Muscle of leg (tissue), 11 donors: Measurements from ENCODE around the gene CDH26. TPM values are rescaled to one million over a fixed set of nuclear protein-coding genes. Genes with fewer than 3 reads are reported as not detected.

Experiments used
- DNase-seq: peaks from one replicate; pipeline ENCODE4 v3.0.0; 2013
- H3K27ac ChIP-seq: one replicate; pipeline ENCODE4 v1.5.1; 2013; ENCODE audit warnings: mild to moderate bottlenecking, low read length, control low read depth
- H3K27me3 ChIP-seq: one replicate; pipeline ENCODE4 v1.6.1; 2013; ENCODE audit warnings: low read length; ENCODE audit not compliant: control insufficient read depth, insufficient read depth
- H3K36me3 ChIP-seq: one replicate; pipeline ENCODE4 v1.6.1; 2013; ENCODE audit warnings: low read length; ENCODE audit not compliant: control insufficient read depth, insufficient read depth
- H3K4me1 ChIP-seq: one replicate; pipeline ENCODE4 v1.6.1; 2013; ENCODE audit warnings: low read length; ENCODE audit not compliant: control insufficient read depth, insufficient read depth
- H3K4me3 ChIP-seq: one replicate; pipeline ENCODE4 v1.5.1; 2013; ENCODE audit warnings: low read length, control low read depth
- H3K9me3 ChIP-seq: replicated peaks from 2 replicates; pipeline ENCODE4 v1.6.1; 2013; ENCODE audit warnings: low read depth, low read length; ENCODE audit not compliant: control insufficient read depth
- WGBS: methylation state at CpG from one replicate; pipeline ENCODE4 v1.1.5; 2013; ENCODE audit warnings: missing lambda C conversion rate; ENCODE audit not compliant: insufficient coverage; 5-methylcytosine and 5-hydroxymethylcytosine counted together
- polyA plus RNA-seq, 8 donors: library from polyadenylated mRNA; unstranded; fragments of 120-200 nt; gene quantifications; one replicate each; pipeline versions ENCODE4 v1.2.1 to v1.2.3, GENCODE V29; 2013; ENCODE audit warnings: inconsistent platforms in 1 of 8, low replicate concordance in 1 of 8; ENCODE audit not compliant: insufficient read length in 8 of 8, insufficient read depth in 1 of 8
- total RNA-seq: library from RNA; stranded (reverse); fragments of 120-200 nt; gene quantifications from one replicate; pipeline ENCODE4 v1.2.4, GENCODE V29; 2013

CDH26 gene
- total and polyA plus RNA-seq, 9 donors, result 0.37 to 1.6 (median 0.56) TPM

- peaks cover 35% of the 10 kb centered on the region for H3K4me1 ChIP-seq
- no peaks in the 10 kb centered on the region for H3K9me3 ChIP-seq
- H3K36me3 ChIP-seq, result no peaks in the 10 kb centered on the region
- H3K27me3 ChIP-seq, result peaks cover 6% of the 10 kb centered on the region
- no peak overlapping the region for H3K27ac ChIP-seq
- H3K4me3 ChIP-seq, result no peak overlapping the region
- no peak for DNase-seq
- WGBS, result 67% methylated on average over 2 of the region's 3 CpGs
Measured at GRCh38 chr20:60051911-60052310, 93.7 kb downstream of the CDH26 start.

GRCh38 chr20:60052322-60052721 is 94.1 kb downstream of the CDH26 start:
- Histone ChIP-seq H3K27me3 (peaks cover 6% of the 10 kb centered on the region), H3K4me3 (no peak overlapping the region), H3K4me1 (peaks cover 35% of the 10 kb centered on the region), H3K27ac (no peak overlapping the region), H3K9me3 (no peaks in the 10 kb centered on the region), H3K36me3 (no peaks in the 10 kb centered on the region)
- no CpG with 5 or more reads among the region's 3 CpGs for WGBS
- no peak for DNase-seq

- DNase-seq, result no peak
- Histone ChIP-seq H3K27ac (no peak overlapping the region), H3K27me3 (peaks cover 6% of the 10 kb centered on the region), H3K4me3 (no peak overlapping the region), H3K4me1 (peaks cover 39% of the 10 kb centered on the region), H3K9me3 (no peaks in the 10 kb centered on the region), H3K36me3 (no peaks in the 10 kb centered on the region)
- WGBS, result 59% methylated on average over 10 of the region's 16 CpGs
Measured at GRCh38 chr20:60053125-60053817, 95.0 kb downstream of the CDH26 start.

GRCh38 chr20:60053818-60054190 is 95.6 kb downstream of the CDH26 start:
- Histone ChIP-seq H3K27ac (no peak overlapping the region), H3K4me1 (peaks cover 43% of the 10 kb centered on the region), H3K4me3 (no peak overlapping the region), H3K27me3 (peaks cover 6% of the 10 kb centered on the region), H3K36me3 (no peaks in the 10 kb centered on the region), H3K9me3 (no peaks in the 10 kb centered on the region)
- WGBS, result 87% methylated on average over 3 of the region's 4 CpGs
- DNase-seq, result no peak

- H3K4me3 ChIP-seq, result no peak overlapping the region
- no peak overlapping the region for H3K27ac ChIP-seq
- peaks cover 6% of the 10 kb centered on the region for H3K27me3 ChIP-seq
- DNase-seq, result no peak
- 79% methylated on average over 18 of the region's 24 CpGs for WGBS
- no peaks in the 10 kb centered on the region for H3K36me3 ChIP-seq
- H3K4me1 ChIP-seq, result peaks cover 38% of the 10 kb centered on the region
- no peaks in the 10 kb centered on the region for H3K9me3 ChIP-seq
Measured at GRCh38 chr20:60054716-60055634, 96.8 kb downstream of the CDH26 start.

- no peak overlapping the region for H3K4me3 ChIP-seq
- no peak overlapping the region for H3K27ac ChIP-seq
- H3K4me1 ChIP-seq, result peaks cover 38% of the 10 kb centered on the region
- no peaks in the 10 kb centered on the region for H3K36me3 ChIP-seq
- DNase-seq, result peak; percentile 47
- 27% methylated on average over 9 of the region's 14 CpGs for WGBS
- no peaks in the 10 kb centered on the region for H3K9me3 ChIP-seq
- H3K27me3 ChIP-seq, result peaks cover 6% of the 10 kb centered on the region
Measured at GRCh38 chr20:60055740-60056139, 97.5 kb downstream of the CDH26 start.

GRCh38 chr20:60056407-60057122 is 98.3 kb downstream of the CDH26 start:
- 79% methylated on average over 2 of the region's 5 CpGs for WGBS
- DNase-seq, result no peak
- Histone ChIP-seq H3K27ac (no peak overlapping the region), H3K9me3 (no peaks in the 10 kb centered on the region), H3K27me3 (peaks cover 6% of the 10 kb centered on the region), H3K36me3 (no peaks in the 10 kb centered on the region), H3K4me1 (peaks cover 46% of the 10 kb centered on the region), H3K4me3 (no peak overlapping the region)

- Histone ChIP-seq H3K27ac (peak overlapping the region; percentile 74), H3K27me3 (peaks cover 6% of the 10 kb centered on the region), H3K36me3 (no peaks in the 10 kb centered on the region), H3K4me1 (peaks cover 47% of the 10 kb centered on the region), H3K4me3 (no peak overlapping the region), H3K9me3 (no peaks in the 10 kb centered on the region)
- WGBS, result 12% methylated on average over 6 of the region's 11 CpGs
- peak; percentile 82 for DNase-seq
Measured at GRCh38 chr20:60057123-60057865, 99.1 kb downstream of the CDH26 start.

- 25% methylated on average over 18 of the region's 20 CpGs for WGBS
- Histone ChIP-seq H3K27me3 (peaks cover 6% of the 10 kb centered on the region), H3K36me3 (no peaks in the 10 kb centered on the region), H3K9me3 (no peaks in the 10 kb centered on the region), H3K4me1 (peaks cover 55% of the 10 kb centered on the region), H3K4me3 (no peak overlapping the region), H3K27ac (peak overlapping the region; percentile 74)
- peak; percentile 76 for DNase-seq
Measured at GRCh38 chr20:60057866-60058807, 99.9 kb downstream of the CDH26 start.
